Upper lobe of left lung (tissue), 6 donors: ENCODE results near the gene ADD1. TPM values are rescaled to one million over a fixed set of nuclear protein-coding genes. Genes with fewer than 3 reads are reported as not detected.

ENCODE experiments used
- ATAC-seq, 2 donors: fragments of 200-7000 bp; cut with Tn5 transposase; one replicate each; pipeline ENCODE4 v1.9.1; 2022; ENCODE audit warnings: mild to moderate bottlenecking in 2 of 2, moderate library complexity in 2 of 2; ENCODE audit not compliant: low FRiP score in 2 of 2
- DNase-seq, 2 donors: peaks; one replicate each; pipeline ENCODE4 v3.0.0-alpha.2; 2019 to 2020
- H3K27ac ChIP-seq, 4 donors: fragments of 200-600 bp; sonication (generic); one replicate each; pipeline ENCODE4 v1.5.1; 2016 to 2019
- H3K27me3 ChIP-seq, 4 donors: fragments of 200-600 bp; sonication (generic); one replicate each; pipeline ENCODE4 v1.5.1; 2017 to 2019
- H3K36me3 ChIP-seq, 4 donors: fragments of 200-600 bp; sonication (generic); one replicate each; pipeline ENCODE4 v1.5.1; 2016 to 2019
- H3K4me1 ChIP-seq, 4 donors: fragments of 200-600 bp; sonication (generic); one replicate each; pipeline ENCODE4 v1.5.1; 2018 to 2019
- H3K4me3 ChIP-seq, 4 donors: fragments of 200-600 bp; sonication (generic); one replicate each; pipeline ENCODE4 v1.5.1; 2017 to 2019; ENCODE audit warnings: mild to moderate bottlenecking in 2 of 4, moderate library complexity in 1 of 4
- H3K9me3 ChIP-seq, 4 donors: fragments of 200-600 bp; sonication (generic); one replicate each; pipeline ENCODE4 v1.5.1; 2018 to 2019
- CTCF ChIP-seq, 6 experiments: fragments of 450-650 bp in 4 of 6; fragments of 200-600 bp in 2 of 6; sonication (generic) in 2 of 6; IDR thresholded peaks; one replicate each; pipeline ENCODE4 v1.5.1; 2016 to 2019; ENCODE audit warnings: antibody characterized with exemption in 6 of 6
- EP300 ChIP-seq, 4 donors: sonication (generic); formaldehyde crosslinking; IDR thresholded peaks; one replicate each; pipeline ENCODE4 v1.5.1; 2017; ENCODE audit warnings: antibody characterized with exemption in 4 of 4, control low read depth in 2 of 4
- POLR2A ChIP-seq, 4 donors: fragments of 450-650 bp; IDR thresholded peaks; one replicate each; pipeline ENCODE4 v1.5.1; 2016 to 2017; ENCODE audit warnings: antibody characterized with exemption in 4 of 4, mild to moderate bottlenecking in 2 of 4
- POLR2AphosphoS5 ChIP-seq, 2 donors: sonication (generic); formaldehyde crosslinking; IDR thresholded peaks; one replicate each; pipeline ENCODE4 v1.5.1; 2017; ENCODE audit warnings: antibody characterized with exemption in 2 of 2
- WGBS, 2 donors: methylation state at CpG; one replicate each; pipeline ENCODE4 v1.1.5; 2017 to 2018; 5-methylcytosine and 5-hydroxymethylcytosine counted together
- total RNA-seq, 6 donors: library from RNA; depleted of rRNA in 4 of 6; stranded (reverse); fragments of >200 nt in 4 of 6; gene quantifications; one replicate each; pipeline versions ENCODE4 v1.1.0 to v1.2.1, GENCODE V29; 2016 to 2021
- donor health status: DM: no; HTN: no; CAD: no; lungs with moderate emphysema.
- donor health status: DM: no; HTN: yes; CAD: no; lungs with severe emphysema.

The ADD1 gene
- total RNA-seq, 6 donors from 2014 or later = 184 to 651 (median 290) TPM

GRCh38 chr4:2819244-2820215 is 24.1 kb upstream of the ADD1 start:
- Histone ChIP-seq H3K27ac (peak overlapping the region in 1 of 4 donors; percentile 73), H3K4me1 (peaks cover 21 to 39% (median 31%) of the 10 kb centered on the region in 4 donors), H3K36me3 (peaks cover 4 to 42% (median 32%) of the 10 kb centered on the region in 4 donors), H3K4me3 (no peak overlapping the region), H3K9me3 (no peaks in the 10 kb centered on the region), H3K27me3 (no peaks in the 10 kb centered on the region)
- TF ChIP-seq EP300 (IDR thresholded peaks at IDR 0.05) = no peak
- no peak for TF ChIP-seq CTCF (IDR thresholded peaks at IDR 0.05)
- no peak for TF ChIP-seq POLR2AphosphoS5 (IDR thresholded peaks at IDR 0.05)
- TF ChIP-seq POLR2A (IDR thresholded peaks at IDR 0.05) = no peak
- ATAC-seq = no peak
- 84 to 93% methylated on average over 4 to 5 of the region's 5 CpGs for WGBS, 2 donors
- no peak for DNase-seq

GRCh38 chr4:2820216-2820982 is 23.2 kb upstream of the ADD1 start:
- Histone ChIP-seq H3K4me3 (no peak overlapping the region), H3K27ac (peak overlapping the region in 1 of 4 donors; percentile 1), H3K27me3 (no peaks in the 10 kb centered on the region), H3K36me3 (peaks cover 10 to 50% (median 40%) of the 10 kb centered on the region in 4 donors), H3K4me1 (peaks cover 21 to 33% (median 26%) of the 10 kb centered on the region in 4 donors), H3K9me3 (no peaks in the 10 kb centered on the region)
- DNase-seq (peak in 1 of 2 donors; percentile 10), ATAC-seq (no peak)
- WGBS, 2 donors = 89 to 92% methylated on average over 10 of the region's 13 CpGs
- TF ChIP-seq POLR2A (IDR thresholded peaks at IDR 0.05) = no peak
- TF ChIP-seq CTCF (IDR thresholded peaks at IDR 0.05) = no peak
- no peak for TF ChIP-seq EP300 (IDR thresholded peaks at IDR 0.05)
- TF ChIP-seq POLR2AphosphoS5 (IDR thresholded peaks at IDR 0.05) = no peak

DNA sequence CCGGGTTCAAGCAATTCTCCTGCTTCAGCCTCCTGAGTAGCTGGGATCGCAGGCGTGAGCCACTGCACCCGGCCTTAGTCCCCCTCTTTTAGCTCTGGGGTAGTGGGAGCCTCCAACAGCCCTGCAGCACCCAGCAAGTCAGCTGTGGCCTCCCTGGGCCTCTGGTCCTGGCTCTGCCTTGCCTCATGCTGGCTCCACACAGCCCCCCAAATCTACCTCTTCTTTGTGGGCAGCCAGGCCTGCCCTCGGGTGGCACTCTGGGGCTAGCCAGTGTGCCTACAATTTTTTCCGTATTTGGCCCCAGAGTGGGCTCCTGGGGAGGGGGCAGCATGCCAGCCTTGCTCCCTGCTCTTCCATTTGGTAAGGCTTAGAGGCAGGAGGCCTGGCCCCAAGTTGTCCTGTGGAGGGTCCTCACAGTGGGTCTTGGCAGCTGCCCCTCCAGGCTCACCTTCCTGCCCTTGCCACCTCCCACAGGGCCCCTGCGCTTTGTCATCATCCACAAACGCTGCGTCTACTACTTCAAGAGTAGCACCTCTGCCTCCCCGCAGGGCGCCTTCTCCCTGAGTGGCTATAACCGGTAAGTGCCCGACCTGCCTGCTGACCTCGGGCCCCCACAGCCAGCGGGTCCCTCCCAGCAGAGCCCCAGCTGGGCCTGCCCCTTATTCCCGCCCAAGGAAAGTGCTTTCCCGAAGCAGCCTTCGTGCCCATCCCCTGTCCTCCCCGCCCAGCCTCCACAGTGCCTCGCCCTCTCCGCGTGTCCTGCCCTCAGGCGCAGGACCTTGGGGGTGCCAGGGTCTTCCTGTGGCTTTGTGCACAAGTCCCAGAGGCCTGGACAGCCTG is 21.0 kb upstream of the ADD1 start:
- H3K36me3 ChIP-seq = peaks cover 10 to 71% (median 54%) of the 10 kb centered on the region in 4 donors
- DNase-seq = peak in 1 of 2 donors; percentile 56
- no peak overlapping the region for H3K27ac ChIP-seq
- H3K4me3 ChIP-seq = no peak overlapping the region
- no peak for ATAC-seq
- TF ChIP-seq EP300 (IDR thresholded peaks at IDR 0.05) (no peak), CTCF (IDR thresholded peaks at IDR 0.05) (no peak), POLR2AphosphoS5 (IDR thresholded peaks at IDR 0.05) (no peak), POLR2A (IDR thresholded peaks at IDR 0.05) (no peak)
- no peaks in the 10 kb centered on the region for H3K27me3 ChIP-seq
- no peaks in the 10 kb centered on the region for H3K9me3 ChIP-seq
- 93 to 96% methylated on average over 22 to 23 of the region's 23 CpGs for WGBS, 2 donors
- H3K4me1 ChIP-seq = peaks cover 11 to 15% (median 12%) of the 10 kb centered on the region in 4 donors

GRCh38 chr4:2823301-2823670 is 20.4 kb upstream of the ADD1 start:
- Histone ChIP-seq H3K27ac (no peak overlapping the region), H3K36me3 (peaks cover 10 to 77% (median 60%) of the 10 kb centered on the region in 4 donors), H3K4me1 (peaks cover 8 to 11% (median 9%) of the 10 kb centered on the region in 4 donors), H3K27me3 (no peaks in the 10 kb centered on the region), H3K4me3 (no peak overlapping the region), H3K9me3 (no peaks in the 10 kb centered on the region)
- WGBS, 2 donors = 96 to 100% methylated on average over 1 to 4 of the region's 4 CpGs
- no peak for TF ChIP-seq CTCF (IDR thresholded peaks at IDR 0.05)
- TF ChIP-seq POLR2A (IDR thresholded peaks at IDR 0.05) = no peak
- TF ChIP-seq EP300 (IDR thresholded peaks at IDR 0.05) = no peak
- no peak for TF ChIP-seq POLR2AphosphoS5 (IDR thresholded peaks at IDR 0.05)
- DNase-seq = peak in 1 of 2 donors; percentile 45
- no peak for ATAC-seq
